OCI-LY1 (cell line): Measurements from ENCODE around the gene NOD1.
A peak's percentile ranks its signal among the peaks of the same experiment; 100 is the strongest.

Experiments used
- H2AFZ ChIP-seq: fragments of 200-600 bp; sonication (generic), shearing (Covaris generic); 2 replicates; pipeline ENCODE4 v1.6.0; 2014; ENCODE audit warnings: antibody characterized with exemption, mild to moderate bottlenecking, low read length
- H3F3A ChIP-seq: fragments of 200-600 bp; sonication (generic), shearing (Covaris generic); 2 replicates; pipeline ENCODE4 v1.6.0; 2014; ENCODE audit warnings: mild to moderate bottlenecking, antibody characterized with exemption, low read length, moderate library complexity; ENCODE audit not compliant: insufficient read depth
- H3K27ac ChIP-seq: fragments of 200-600 bp; sonication (generic); 2 replicates; pipeline ENCODE4 v1.5.1; 2014; ENCODE audit warnings: low read length, mixed run types, mild to moderate bottlenecking, low read depth; ENCODE audit not compliant: poor library complexity, severe bottlenecking
- H3K27me3 ChIP-seq: fragments of 200-600 bp; sonication (generic); 2 replicates; pipeline ENCODE4 v1.6.0; 2014; ENCODE audit warnings: antibody characterized with exemption, mild to moderate bottlenecking, low read length, moderate library complexity; ENCODE audit not compliant: insufficient read depth
- H3K36me3 ChIP-seq: fragments of 200-600 bp; sonication (generic); 2 replicates; pipeline ENCODE4 v1.6.1; 2014; ENCODE audit warnings: mild to moderate bottlenecking, antibody characterized with exemption, low read length, moderate library complexity, mixed read lengths; ENCODE audit not compliant: insufficient read depth
- H3K4me1 ChIP-seq: fragments of 200-600 bp; sonication (generic); 2 replicates; pipeline ENCODE4 v1.5.1; 2014; ENCODE audit warnings: mild to moderate bottlenecking, low read length, moderate library complexity; ENCODE audit not compliant: insufficient read depth, severe bottlenecking
- H3K4me2 ChIP-seq: fragments of 200-600 bp; sonication (generic), shearing (Covaris generic); 2 replicates; pipeline ENCODE4 v1.6.1; 2014; ENCODE audit warnings: low read length
- H3K4me3 ChIP-seq: fragments of 200-600 bp; sonication (generic); 2 replicates; pipeline ENCODE4 v1.5.1; 2014; ENCODE audit warnings: low read length, low read depth, mild to moderate bottlenecking, mixed read lengths; ENCODE audit not compliant: poor library complexity, severe bottlenecking
- H3K79me2 ChIP-seq: fragments of 200-600 bp; shearing (Covaris generic); 2 replicates; pipeline ENCODE4 v1.6.1; 2016; ENCODE audit warnings: mixed run types, low read length, mixed read lengths; ENCODE audit not compliant: insufficient read depth
- H3K9ac ChIP-seq: fragments of 200-600 bp; sonication (generic), shearing (Covaris generic); 2 replicates; pipeline ENCODE4 v1.6.1; 2014; ENCODE audit warnings: mild to moderate bottlenecking, low read length, mixed read lengths
- H3K9me2 ChIP-seq: fragments of 200-600 bp; sonication (generic), shearing (Covaris generic); 2 replicates; pipeline ENCODE4 v1.6.1; 2014; ENCODE audit warnings: low read depth, mild to moderate bottlenecking, low read length, mixed read lengths
- H3K9me3 ChIP-seq: fragments of 200-600 bp; shearing (Covaris generic); 2 replicates; pipeline ENCODE4 v1.6.1; 2014; ENCODE audit warnings: low read length, mixed read lengths
- H4K20me1 ChIP-seq: fragments of 200-600 bp; sonication (generic), shearing (Covaris generic); 2 replicates; pipeline ENCODE4 v1.6.0; 2016; ENCODE audit warnings: mild to moderate bottlenecking, low read length; ENCODE audit not compliant: insufficient read depth
- CTCF ChIP-seq: fragments of 200-600 bp; sonication (generic), shearing (Covaris generic); IDR thresholded peaks from 2 replicates; pipeline ENCODE4 v1.5.1; 2017; ENCODE audit warnings: mild to moderate bottlenecking, antibody characterized with exemption, low read length, moderate library complexity, mixed read lengths
- EZH2 ChIP-seq: fragments of 200-600 bp; sonication (generic), shearing (Covaris generic); IDR thresholded peaks from 2 replicates; pipeline ENCODE4 v1.8.0; 2017; ENCODE audit warnings: borderline replicate concordance, mixed run types, mild to moderate bottlenecking, antibody characterized with exemption, low read length, moderate library complexity, mixed read lengths

The NOD1 gene

GRCh38 chr7:30396389-30396788 lies 82.2 kb downstream of the NOD1 start:
- no peaks in the 10 kb centered on the region for H3K9me2 ChIP-seq
- no peaks in the 10 kb centered on the region for H3F3A ChIP-seq
- H3K9ac ChIP-seq, result no peak overlapping the region
- TF ChIP-seq EZH2, result no peak
- peak; percentile 70 for TF ChIP-seq CTCF
- H3K27me3 ChIP-seq, result no peaks in the 10 kb centered on the region
- no peak overlapping the region for H3K4me3 ChIP-seq
- H3K4me1 ChIP-seq, result peaks cover 8% of the 10 kb centered on the region
- H3K9me3 ChIP-seq, result no peaks in the 10 kb centered on the region
- H2AFZ ChIP-seq, result peak overlapping the region; percentile 79; the same call in 1 of the 2 replicates
- H3K36me3 ChIP-seq, result no peaks in the 10 kb centered on the region
- no peaks in the 10 kb centered on the region for H3K79me2 ChIP-seq
- no peaks in the 10 kb centered on the region for H4K20me1 ChIP-seq
- H3K27ac ChIP-seq, result no peak overlapping the region
- H3K4me2 ChIP-seq, result peak overlapping the region; percentile 31

- Histone ChIP-seq H3K79me2 (no peaks in the 10 kb centered on the region), H4K20me1 (no peaks in the 10 kb centered on the region), H3K27me3 (no peaks in the 10 kb centered on the region), H3K36me3 (no peaks in the 10 kb centered on the region), H3K9me3 (no peaks in the 10 kb centered on the region), H3F3A (no peaks in the 10 kb centered on the region), H3K4me2 (no peak overlapping the region), H3K4me3 (no peak overlapping the region), H3K4me1 (peaks cover 8% of the 10 kb centered on the region), H3K9me2 (no peaks in the 10 kb centered on the region), H2AFZ (no peak overlapping the region), H3K27ac (no peak overlapping the region), H3K9ac (no peak overlapping the region)
- no peak for TF ChIP-seq EZH2
- no peak for TF ChIP-seq CTCF
Measured at GRCh38 chr7:30395676-30396075, 82.9 kb downstream of the NOD1 start.

- TF ChIP-seq EZH2 (no peak), CTCF (no peak)
- H3K9me2 ChIP-seq, result no peaks in the 10 kb centered on the region
- no peaks in the 10 kb centered on the region for H3K9me3 ChIP-seq
- no peak overlapping the region for H3K9ac ChIP-seq
- no peaks in the 10 kb centered on the region for H4K20me1 ChIP-seq
- no peaks in the 10 kb centered on the region for H3K79me2 ChIP-seq
- no peaks in the 10 kb centered on the region for H3K36me3 ChIP-seq
- H3K4me1 ChIP-seq, result peaks cover 6% of the 10 kb centered on the region
- no peak overlapping the region for H3K4me2 ChIP-seq
- H3F3A ChIP-seq, result no peaks in the 10 kb centered on the region
- no peak overlapping the region for H3K27ac ChIP-seq
- H3K4me3 ChIP-seq, result no peak overlapping the region
- H2AFZ ChIP-seq, result no peak overlapping the region
- H3K27me3 ChIP-seq, result no peaks in the 10 kb centered on the region
Measured at GRCh38 chr7:30391806-30392205, 86.8 kb downstream of the NOD1 start.
